Activated effector memory CD4-positive, alpha-beta T cell treated with anti-CD3 and anti-CD28 coated beads, Interleukin-2, amount 50 U/mL, for 16 hours (primary cell): Measurements from ENCODE around the gene PRTFDC1.
A peak's percentile ranks its signal among the peaks of the same experiment; 100 is the strongest.
"Not testable (repeated sequence)": the region's sequence is repeated elsewhere in the genome, so short reads cannot be mapped to it uniquely, and the experiment has no call there.

Experiments
- DNase-seq: peaks from one replicate; pipeline ENCODE4 v3.0.0-alpha.2; 2020

Gene PRTFDC1, protein sequence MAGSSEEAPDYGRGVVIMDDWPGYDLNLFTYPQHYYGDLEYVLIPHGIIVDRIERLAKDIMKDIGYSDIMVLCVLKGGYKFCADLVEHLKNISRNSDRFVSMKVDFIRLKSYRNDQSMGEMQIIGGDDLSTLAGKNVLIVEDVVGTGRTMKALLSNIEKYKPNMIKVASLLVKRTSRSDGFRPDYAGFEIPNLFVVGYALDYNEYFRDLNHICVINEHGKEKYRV

DNA sequence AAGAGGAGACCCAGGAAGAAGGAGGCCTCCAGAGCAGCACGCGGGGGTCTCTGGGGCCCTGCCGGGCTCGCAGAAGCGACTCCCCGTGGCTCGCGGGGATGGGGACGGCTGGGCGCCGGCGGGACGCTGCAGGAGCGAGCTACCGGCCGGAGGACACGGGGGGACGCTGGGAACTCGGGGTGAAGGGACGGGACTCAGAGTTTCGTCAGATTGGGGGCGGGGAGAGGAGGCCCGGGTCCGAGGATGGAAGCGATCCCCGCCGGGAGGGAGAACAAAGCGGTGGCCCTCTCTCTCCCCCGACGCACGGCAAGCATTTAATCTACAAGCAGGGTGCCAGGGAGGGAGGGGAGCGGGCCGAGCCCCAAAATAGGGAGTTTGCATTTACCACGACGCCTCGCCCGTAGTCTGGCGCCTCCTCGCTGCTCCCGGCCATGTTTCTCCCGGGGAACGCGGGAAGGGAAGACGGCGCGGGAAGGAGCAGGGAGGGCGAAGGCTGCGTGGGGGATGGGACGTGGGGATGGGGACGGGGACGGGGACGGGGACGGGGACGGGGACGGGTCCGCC, at the start of gene PRTFDC1:
TSS of gene PRTFDC1 (minus strand) at position 464 of the 564 bp plus-strand sequence. CDS start at position 433, 31 bp downstream.
- peak; percentile 68 for DNase-seq

DNA sequence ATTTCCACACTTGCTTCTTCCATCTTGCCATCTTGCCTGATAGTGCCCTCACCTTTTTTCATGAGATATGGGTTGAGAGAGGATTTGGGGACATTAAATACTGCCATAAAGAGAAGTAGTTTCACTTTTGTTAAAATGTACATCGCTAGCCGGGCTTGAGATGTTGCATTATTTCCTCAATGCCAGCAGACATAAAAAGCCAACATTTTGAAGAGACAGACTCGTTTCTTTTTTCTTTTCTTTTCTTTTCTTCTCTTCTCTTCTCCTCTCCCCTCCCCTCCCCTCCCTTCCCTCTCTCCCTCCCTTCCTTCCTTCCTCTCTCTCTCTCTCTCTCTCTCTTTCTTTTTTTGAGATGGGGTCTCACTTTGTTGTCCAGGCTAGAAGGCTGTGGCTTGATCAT, 45.6 kb upstream of the PRTFDC1 start:
- DNase-seq: no peak

DNA sequence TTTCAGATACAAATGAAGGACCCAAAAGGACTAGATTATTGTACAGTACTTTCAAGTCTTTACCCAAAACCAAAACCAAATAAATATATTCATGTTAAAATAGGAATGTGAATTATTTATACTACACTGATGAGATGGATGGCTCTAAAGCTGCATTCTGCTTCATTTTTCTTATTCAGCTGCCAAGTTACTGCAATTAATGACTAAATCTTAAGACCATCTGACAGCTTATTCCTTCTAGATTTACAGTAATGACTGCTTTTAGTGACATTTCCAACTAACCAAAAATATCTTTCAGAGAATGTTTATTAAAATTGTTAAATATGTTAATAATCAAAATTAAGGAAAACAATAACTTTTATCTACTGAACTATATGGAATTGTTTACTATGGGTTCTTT, 42.7 kb upstream of the PRTFDC1 start:
- no peak for DNase-seq

DNA sequence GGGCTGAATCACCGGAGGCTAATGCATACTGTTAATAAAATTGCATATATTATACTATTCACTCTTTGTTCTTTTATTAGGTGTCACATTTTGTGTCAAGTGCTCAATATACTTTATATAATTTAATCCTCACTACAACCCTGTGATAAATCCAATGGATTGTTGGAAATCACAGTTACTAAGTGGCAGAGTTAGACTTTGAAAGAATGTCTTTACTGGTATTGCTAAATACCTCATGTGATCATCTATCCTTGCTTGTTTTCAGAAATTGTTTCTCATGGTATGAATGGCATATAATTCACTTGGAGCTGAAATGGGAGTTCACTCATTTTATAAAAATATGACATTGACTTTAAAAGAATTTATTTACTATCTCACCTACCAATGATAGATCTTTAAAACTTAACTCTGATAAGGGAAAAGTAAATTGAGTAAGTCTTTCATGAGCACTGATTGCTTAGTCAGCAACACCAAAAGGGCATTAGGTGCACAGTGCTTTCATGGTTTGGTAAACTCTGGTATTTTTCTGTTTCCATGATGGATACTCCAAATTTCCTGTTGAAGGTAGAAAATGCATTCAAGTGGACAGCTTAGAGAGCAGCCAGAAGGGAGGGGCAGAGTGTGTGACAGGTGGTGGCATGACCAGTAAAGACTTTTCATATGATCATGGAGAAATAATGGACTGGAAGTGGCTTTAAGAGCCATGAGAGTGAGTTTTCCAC, 41.0 kb upstream of the PRTFDC1 start:
- DNase-seq: no peak

DNA sequence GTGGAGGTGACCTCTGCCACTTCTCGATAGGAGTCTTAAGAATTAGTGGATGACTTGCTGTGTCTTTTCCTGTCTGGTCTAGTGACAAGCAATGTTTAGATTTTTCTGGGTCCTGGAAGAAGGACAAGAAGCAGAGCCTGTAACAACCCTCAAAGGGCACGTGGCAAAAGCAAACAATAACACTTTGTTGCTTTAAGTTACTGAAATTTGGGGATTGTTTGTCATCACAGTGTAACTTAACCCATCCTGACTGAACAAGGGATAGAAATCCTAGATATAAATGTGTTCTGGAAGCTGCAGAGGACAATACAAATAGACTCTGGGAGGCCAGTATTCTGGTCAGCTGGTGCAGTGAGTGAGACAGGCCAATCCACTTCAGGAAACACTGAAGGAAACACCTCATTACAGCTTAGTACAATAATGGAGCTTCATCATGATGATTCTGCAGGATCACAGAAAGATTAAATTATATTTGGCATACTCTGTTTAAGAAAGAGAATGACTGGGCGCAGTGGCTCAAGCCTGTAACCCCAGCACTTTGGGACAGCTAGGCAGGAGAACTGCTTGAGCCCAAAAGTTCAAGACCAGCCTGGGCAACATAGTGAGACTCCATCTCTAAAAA, 40.2 kb upstream of the PRTFDC1 start:
- no peak for DNase-seq

DNA sequence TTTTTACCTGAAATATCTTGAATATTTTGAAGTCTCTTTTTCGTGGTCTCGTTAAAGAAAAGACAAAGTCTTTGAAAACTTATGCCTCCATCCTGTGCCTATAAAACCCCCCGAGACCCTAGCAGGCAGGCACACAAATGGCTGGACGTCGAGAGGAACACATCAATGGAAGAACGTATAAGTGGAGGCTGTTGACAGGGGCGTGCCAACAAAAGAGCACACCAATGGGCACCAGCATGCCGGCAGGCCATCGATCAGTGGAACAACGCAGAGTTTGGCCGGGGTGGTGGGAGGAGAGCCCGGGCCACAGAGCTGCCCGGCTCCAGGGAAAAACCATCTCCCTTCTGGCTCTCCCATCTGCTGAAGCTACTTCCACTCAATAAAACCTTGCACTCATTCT, 38.9 kb upstream of the PRTFDC1 start:
- DNase-seq: no peak

DNA sequence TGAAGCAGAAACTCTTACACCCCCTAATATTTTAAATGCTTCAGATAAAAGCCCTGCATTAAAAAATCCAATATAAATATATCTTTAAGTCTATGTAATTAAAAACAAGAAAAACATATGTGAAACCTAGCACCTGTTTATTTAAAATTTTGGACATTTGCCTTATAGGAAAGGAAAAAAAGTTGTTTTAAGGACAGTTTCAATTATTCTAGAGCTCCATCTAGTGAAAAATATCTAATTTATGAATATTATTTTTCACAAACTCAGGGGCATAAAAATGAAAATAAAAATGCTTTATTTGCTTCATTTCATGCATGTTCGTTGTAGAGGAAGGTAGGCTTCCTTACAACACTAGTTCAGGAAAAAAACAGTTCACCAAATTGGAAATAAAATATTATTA, 37.5 kb upstream of the PRTFDC1 start:
- DNase-seq: no peak

DNA sequence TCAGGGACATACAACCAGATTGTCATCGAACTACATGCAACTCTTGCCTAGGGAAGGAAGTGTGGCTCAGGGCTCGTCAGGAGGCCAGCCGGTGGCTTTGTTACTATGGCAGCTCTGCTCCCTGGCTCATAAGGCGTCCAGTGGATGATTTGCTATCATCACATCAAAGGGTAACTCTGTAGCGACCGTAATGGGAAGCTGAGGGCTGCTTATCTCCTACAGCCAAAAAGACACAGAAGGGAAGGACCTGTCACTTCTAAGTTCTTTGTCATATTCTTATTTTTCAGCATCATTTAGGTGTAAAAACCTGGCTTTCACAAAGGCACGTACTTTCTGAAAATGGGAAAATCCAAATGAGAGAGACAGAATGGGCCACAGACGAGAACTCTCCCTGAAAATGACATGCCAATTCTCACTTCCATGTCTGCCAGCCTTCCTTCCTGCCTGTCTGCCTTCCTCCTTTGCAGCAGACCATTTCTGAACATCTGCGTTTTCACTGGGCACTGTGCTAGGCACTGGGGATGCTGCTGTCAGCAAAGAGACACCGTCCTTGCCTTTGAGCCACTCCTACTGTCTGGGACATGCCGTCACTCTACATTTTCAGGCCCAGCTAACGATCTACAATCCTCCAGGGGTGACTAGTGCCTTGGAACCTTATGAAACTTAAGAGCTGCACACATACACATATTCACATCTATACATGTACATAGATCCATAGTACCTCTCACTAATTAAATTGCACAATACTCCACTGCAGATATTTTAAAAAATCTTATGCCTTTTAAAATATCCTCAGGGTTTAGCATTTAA, 36.6 kb upstream of the PRTFDC1 start:
- DNase-seq: no peak

DNA sequence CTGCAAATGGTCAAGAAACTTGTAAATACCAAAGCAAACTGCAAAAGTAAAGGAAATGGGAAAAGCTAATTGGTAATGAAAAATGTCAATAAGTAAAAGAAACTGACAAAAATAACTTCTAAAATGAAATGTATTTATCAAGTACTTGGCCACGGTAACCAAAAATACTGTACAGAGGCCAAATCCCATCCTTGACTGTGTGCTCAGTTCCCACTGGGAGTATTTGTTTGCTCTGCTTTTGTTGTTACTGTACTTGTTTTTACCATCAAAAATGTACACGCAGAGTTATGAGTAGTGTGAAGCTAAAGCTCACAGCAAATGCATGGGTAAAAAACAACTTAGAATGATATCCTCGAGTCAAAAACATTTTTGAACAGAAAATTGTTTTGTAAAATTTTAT, 32.5 kb upstream of the PRTFDC1 start:
- no peak for DNase-seq

DNA sequence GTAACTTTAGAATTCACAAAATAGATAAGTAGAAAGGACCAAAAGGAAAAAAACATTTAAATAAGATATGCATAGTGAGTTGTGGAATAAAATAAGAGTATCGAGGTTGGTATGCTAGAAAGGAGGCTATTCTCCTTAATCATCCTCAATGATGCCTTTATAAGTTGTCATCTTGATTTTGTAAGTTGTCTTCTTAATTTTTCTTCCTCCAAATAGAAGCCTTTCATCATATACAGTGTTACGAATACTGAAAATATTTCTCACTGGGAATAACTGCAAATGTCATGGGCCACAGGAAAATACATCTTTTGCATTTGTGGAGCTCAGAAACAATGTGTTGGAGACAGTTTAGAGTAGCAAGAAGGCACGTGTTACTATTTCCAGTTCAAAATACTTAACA, 31.5 kb upstream of the PRTFDC1 start:
- no peak for DNase-seq

DNA sequence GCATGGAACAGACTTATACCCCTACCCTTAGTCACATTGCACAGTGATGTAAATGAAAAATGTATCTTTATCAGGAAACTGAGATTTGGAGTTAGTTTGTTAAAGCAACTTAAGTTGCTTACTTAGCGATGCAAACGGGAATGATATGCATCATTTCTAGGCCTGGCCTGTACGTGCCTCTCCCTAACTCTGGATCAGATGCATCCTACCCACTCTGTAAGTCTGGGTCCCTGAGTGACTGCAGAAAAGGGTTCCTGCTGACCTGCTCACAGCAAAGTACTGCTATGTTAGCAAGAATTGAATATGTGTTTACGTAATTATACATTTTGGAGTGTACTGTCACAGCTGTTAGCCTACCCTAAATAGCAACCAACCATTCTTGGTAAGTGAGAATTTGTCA, 30.7 kb upstream of the PRTFDC1 start:
- no peak for DNase-seq

DNA sequence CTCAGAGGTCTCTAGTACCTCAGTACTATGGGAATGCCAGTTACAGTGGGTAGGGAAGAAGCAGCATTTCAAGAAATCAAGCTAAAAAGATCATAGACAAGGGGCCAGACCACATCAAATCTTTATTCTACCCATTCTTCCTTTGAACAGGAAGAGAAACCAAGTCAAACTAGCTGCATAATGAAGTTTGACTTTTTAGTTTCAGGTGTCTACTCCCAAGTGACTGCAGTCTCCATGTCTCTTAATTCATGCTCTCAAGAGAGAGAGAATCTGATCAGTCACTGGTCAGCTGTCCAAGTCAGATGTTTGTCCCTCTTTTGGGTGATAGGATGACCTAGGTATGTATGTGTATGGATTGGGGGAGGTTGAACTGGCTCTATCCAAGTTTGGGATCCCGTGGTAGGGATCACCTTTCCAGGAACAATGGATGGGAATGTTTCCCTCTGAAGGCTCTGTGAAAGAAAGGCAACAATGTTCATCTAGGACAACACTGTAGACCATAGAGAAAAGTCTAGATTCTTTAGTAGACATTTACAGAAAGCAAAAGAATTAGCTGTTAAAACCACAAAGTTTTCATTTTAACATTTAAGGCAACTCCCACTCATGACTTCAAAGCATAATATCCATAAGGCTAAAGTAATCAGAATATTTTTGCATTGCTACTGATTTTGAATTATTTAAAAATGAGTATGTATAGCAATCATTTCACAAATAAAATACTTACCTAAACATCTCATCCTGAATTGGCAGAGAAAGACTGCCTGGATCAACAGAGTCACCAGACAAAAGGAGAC, 30.1 kb upstream of the PRTFDC1 start:
- no peak for DNase-seq

DNA sequence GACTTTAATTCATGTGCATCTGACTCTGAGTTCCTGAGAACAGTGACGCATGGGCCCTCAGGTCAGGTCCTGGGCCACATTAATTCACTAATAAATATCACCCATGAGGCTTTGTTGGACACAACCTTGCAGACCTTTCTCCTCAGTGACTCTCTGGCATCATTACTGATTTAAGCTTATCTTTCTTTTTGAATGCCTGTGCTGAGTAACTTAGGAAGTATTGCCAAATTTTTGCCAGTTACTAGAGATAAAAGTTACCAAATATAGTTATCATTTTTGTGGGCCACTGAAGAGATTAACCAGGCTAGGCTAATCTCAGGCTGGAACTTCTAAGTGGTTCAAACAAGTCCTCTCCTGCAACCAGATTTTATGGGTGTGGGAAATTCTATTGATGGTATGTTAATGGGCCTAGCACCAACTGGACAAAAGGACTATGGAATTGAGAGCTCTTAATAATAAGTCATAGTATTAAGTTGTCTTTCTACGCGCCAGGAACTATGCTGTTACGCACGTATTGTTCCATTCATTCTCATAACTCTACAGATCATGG, 28.8 kb upstream of the PRTFDC1 start:
- DNase-seq: no peak

DNA sequence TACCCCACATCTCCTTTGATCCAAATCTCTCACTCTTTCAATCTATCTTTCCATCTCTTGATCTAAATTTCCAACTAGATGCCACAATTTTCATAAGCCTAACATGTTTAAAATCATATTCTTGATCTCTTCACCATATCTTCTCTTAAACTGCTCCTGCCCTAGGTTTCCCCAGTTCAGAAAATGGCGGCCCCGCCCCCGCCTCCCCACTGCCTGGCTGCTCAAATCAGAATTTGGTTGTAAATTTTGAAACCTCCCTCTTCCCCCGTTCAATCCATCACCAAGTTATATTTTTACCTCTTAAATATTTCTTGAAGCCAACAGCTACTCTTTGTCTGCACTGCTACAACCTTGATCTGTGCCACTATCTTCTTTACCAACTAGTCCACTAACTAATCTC, 27.3 kb upstream of the PRTFDC1 start:
- DNase-seq: no peak

DNA sequence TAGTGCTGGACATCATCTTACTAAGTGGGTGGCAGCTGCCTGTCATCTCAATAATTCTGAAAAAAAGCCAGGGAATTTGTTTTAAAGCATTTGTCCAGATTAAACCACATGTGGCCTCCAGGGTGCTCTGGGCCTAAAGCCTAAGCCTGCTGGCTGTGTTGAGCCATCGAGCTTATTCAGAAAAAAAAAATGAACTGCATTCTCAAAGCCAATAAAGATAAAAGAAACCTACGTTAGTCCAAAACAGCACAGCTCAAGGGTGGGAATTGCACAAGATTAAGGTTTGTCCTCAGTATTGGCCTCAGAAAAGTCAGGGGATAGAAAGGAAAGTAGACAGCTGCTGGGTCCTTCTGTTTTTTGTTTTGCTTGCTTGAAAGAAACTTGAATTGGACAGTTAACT, 22.6 kb upstream of the PRTFDC1 start:
- no peak for DNase-seq

DNA sequence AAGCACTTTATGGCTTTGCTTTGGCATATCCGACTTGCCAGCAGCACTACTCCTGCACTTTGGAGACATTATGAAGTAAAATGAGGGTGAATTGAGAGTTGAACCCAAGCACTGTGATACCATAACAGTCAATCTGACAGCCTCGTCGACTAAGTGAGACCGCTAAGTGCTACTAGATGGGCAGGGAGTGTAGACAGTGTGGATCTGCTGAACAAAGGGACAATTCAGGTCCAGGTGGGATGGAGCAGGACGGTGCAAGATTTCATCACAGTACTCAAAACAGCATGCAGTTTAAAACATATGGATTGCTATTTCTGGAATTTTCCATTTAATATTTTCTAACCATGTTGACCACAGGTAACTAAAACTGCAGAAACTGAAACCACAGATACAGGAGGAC, 20.8 kb upstream of the PRTFDC1 start:
- no peak for DNase-seq

DNA sequence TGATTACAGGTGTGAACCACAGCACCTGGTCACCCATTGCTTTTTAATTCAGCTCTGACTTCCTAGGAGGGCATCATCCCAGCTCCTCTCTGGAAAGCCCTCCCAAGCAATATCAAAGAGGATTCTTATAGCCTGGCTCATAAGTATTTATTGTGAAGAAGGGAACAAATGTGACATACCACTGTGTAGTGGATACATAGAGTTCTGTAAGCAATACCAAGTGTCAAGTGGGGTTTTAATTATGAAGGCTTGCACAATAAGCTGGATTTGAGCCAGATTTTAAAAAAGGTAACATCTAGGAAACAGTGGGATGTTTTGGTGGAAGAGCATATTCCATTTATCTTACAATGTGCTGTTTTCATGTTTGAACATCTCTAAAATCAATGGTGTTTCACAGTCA, 19.0 kb upstream of the PRTFDC1 start:
- no peak for DNase-seq

DNA sequence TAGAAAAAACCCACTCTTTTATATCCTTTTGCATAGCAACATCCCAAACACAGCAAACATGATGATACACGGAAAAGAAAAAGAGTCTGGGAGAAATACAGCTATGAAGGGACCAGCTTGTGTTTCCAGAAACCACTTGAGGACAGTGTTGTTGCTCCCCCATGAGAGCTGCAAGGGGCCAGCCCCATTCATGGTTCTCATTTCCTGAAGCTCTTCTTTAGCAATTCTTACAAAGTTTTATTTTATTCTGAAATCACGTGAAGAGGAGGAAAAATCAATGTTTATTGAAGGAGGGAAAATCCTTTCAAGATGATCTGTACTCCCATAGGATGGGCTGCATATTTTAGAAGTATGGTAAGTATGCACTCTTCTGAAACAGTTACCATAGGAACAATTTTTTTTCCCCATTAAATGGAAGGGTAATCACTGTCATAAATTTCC, 17.5 kb upstream of the PRTFDC1 start:
- no peak for DNase-seq

DNA sequence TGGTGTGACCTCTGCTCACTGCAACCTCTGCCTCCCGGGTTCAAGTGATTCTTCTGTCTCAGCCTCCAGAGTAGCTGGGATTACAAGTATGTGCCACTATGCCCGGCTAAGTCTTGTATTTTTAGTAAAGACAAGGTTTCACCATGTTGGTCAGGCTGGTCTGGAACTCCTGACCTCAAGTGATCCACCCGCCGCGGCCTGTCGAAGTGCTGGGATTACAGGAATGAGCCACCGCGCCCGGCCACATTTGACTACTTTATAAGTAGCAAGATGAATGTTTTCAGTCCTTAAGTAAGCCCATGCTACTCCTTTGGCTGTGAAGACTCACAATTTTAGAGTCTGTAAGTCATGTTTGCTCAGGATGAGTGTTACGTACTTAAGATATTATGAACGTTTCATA, 16.5 kb upstream of the PRTFDC1 start:
- not testable (repeated sequence) for DNase-seq

DNA sequence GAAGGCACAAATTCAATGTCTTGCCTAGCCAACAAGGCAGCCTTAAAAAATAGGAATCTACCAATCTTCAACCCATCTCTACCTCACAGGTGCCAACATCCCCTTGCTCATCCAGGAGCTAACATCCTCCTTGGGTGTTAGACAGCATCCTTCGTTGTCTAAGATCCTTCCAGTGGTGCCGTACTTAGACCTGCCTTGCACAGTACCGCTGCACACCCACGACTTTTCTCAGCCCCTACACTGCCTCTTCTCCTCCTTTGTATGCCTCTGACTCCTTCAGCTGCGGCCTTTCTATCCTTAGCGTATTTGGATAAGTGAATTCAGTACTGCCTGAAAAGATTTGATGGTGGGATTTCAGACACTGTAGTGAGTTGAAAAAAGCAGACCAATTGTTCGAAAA, 15.9 kb upstream of the PRTFDC1 start:
- no peak for DNase-seq

DNA sequence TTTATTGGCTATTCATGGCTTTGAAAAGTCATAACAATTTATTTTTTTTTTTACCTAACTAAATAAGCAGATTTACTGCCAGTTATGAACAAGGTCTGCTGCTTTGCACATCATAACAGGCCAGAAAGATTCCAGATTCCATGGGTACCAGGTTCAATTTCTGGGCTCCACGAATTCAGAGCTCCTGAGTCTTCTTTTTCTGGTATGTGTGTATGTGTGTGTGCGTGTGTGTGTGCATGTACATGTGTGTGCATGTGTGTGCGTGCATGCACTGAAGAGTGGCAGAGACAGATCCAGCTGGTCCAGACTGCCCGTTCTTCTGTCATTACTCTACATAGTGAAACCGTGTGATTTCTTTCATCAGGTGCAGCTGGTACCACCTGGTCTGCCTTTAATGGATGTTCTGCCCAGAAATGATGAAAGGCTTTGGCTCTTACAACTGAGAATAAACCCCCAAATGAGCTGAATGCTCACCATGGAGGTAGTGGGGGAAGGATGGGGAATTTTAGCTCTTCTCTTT, 14.6 kb upstream of the PRTFDC1 start:
- DNase-seq: no peak

DNA sequence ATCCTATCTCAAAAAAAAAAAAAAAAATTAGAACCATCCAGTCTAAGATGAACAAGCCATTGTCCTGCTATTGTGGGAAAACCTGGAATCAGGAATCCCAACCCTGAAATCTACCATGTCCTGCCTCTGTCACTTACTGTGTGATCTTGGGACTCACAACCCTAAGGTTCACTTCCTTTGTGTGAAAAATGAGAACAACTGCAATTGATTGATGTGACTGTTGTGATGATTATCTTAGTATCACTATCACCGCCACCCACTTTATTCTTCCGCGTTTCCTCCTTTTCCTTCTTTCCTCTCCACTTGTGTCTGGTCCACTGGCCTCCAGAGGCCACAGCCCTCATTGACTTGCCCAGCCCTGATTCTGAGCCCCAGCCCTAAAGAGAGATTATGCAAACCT, 12.6 kb upstream of the PRTFDC1 start:
- DNase-seq: no peak
